Activated CD4-positive, CD25-positive, alpha-beta regulatory T cell treated with anti-CD3 and anti-CD28 coated beads, Interleukin-2, amount 50 U/mL, for 72 hours (primary cell): ENCODE measurements around the gene CCND3.
"Not testable (repeated sequence)": the region's sequence is repeated elsewhere in the genome, so short reads cannot be mapped to it uniquely, and the experiment has no call there.

ENCODE experiments used
- DNase-seq: peaks from one replicate; pipeline ENCODE4 v3.0.0; 2021

The CCND3 gene

GRCh38 chr6:41943456-41943855 is 1.8 kb upstream of the CCND3 start:
- DNase-seq = no peak

- not testable (repeated sequence) for DNase-seq
These were observed 1.3 kb upstream of the CCND3 start for GRCh38 chr6:41942882-41943281.

GRCh38 chr6:41942067-41942851 is 651 bp upstream of the CCND3 start:
- no peak for DNase-seq

DNA sequence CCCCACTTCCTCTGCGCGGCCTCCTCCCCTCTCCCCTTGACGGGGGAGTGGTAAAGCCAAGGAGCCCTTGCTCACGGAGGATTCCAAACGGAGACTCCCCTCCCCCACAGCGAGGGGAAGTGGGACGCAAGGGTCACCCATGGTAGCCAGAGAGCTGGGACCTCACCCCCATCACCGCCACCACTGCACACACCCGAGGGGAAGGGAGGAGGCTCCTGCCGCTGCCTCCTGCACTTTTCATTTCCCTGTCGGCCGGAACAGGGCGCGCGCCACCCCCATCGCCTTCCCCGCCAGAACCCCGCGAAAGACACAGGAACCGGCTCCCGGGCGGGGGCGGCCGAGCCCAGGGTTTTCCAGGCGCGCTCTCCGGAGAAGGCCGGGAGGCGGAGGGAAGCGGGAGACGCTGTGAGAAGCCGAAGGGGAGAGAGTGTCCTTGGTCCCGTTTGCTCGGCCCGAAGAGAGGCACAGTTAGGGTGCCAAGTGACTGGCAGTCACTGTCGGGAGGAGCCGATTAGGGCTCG is 789 bp downstream of the CCND3 start:
- DNase-seq = peak; percentile 51

DNA sequence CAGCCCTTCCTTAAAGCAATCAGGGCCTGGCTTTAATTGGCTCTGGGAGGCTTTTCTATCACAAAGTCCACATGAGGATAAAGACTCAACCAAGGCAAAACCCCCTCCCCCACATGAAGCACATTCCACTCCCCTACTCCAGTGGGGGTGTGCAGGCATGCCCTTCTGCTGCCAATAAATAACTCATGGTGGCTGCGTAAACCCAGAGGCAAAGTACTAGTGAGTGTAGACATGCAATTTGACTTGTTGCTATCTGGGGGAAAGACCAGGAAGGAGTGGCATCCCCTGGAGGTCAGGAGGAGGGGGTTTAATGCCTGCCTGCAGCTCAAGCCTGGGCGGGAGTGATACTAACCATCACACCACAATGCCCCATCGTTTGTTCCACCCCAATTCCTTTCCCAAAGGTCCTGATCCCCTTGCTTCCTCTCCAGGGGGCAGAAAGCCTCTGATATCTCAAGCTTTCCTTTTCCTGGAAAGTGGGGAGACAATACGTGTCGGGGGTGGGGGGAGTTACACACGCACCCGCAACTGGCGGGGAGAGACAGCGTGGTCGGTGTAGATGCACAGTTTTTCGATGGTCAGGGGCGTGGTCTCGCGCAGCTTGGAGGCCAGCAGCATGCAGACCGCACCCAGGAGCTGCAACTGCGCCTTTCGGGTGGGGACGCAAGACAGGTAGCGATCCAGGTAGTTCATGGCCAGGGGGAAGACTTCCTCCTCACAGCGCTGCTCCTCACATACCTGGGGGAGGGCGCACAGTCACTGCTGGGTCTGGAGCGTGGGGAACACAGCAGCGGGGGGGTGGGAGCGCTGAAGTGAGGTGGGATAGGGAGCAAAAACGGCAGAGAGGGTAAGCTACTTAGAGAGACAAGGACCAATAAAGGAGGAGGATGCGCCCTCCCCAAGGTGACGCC is 1.5 kb downstream of the CCND3 start:
- peak; percentile 51 for DNase-seq

DNA sequence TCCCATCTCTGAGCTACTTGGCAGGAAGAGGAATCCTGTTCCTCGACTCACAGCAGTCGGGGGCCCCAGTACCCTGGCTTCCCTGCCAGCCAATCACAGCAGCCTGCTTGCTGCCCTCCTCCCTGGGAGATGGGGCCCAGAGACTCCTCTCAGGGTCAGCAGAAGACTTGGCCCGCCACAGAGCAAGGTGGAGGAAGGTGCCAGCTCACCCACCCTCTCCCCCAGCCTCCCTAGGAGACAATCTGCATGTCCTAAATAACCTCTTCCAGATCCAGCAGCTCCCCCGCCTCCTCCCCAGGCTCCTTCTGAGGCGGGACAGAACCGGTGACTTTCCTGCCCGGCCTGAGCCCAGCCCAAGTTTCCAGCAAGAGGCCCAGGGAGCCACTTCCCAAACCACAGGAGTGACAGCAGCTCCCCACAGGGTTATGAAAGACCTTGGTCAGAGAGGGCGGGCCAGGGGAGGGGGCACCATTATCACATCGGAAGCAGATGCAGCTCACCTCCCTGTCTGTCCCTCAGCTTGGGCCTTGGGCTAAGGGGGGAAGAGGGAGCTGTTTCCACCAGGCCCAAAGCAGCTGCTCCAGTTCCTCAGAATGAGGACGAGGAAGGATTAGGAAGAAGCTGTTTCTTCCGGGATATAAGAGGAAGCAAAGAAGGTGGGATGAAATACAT is 2.3 kb downstream of the CCND3 start:
- no peak for DNase-seq

DNA sequence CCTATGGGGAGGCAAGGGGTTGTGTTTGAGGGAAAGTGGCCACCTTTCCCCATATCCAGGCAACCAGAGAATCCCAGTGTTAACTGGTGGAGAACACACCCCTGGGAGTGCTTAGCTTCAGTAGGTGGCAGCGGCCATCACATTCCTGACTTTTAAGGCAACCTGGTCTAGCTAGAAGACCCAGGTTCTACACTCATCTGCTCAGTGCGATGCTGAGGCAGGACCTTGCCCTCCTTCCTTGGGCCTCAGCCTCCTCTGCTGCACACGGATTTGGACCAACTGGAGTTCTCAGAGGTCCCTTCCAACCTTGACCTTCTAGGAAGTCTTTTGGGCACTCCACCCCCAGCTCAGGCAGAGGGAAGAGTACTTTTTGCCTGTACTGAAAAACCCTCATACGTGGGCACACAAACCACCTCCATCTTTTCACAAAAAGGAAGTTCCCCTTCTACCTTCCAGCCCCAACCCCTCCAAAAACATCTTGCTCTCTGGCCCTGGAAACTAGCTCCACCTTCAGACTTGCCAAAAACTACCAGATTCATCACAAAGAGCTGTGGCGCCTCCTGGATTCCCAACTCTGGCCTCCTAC is 2.9 kb downstream of the CCND3 start:
- no peak for DNase-seq

DNA sequence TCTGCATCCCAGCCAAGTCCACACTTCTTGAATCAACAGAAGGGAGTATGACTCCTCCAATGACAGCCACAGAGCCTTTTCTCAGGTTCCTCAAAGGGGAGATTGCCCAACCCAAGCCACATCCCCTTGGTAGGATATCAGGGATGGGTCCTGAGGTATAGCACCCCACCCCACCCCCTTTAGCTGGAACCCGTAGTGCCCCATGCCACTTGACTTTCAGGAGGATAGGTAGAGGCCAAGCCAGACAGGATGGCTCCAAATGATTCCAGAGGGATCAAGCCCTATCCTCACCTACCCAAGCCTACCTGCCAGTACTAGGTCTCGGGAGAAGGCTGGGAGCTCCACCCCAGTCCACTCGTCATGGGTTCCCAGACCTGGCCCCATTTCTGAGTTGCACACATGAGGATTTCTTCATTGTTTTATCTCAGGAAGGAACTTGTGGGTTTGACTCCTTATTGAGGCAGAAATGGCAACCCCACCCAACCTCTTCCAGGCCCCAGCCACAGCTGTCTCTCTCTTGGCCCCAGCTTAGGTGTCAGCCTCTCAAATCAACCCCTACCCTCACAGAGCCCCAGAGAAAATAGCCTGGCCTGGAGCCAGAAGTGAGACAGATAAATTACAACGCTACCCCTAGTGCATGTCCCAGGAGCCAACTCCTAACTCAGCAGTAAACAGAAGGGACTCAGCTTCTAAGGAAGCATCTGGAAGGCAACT is 3.6 kb downstream of the CCND3 start:
- DNase-seq = no peak

DNA sequence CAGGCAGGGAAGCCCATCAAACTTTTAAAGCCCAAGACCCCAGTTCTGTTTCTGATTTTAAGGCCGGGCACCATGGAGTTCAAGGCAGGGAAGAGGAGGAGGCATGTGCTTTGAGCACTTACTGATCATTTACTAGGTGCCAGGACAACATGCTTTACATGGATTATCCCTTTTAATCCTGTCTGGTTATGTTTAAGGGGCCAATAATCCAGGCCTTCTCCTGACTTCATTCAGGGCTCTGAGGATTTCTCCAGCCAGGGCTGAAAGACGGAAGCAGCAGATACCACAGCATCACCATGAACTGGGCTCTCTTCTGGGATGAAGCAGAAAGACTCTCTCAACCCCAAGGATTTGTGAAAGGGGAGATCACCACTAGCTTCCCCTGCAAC is 4.1 kb downstream of the CCND3 start:
- no peak for DNase-seq

DNA sequence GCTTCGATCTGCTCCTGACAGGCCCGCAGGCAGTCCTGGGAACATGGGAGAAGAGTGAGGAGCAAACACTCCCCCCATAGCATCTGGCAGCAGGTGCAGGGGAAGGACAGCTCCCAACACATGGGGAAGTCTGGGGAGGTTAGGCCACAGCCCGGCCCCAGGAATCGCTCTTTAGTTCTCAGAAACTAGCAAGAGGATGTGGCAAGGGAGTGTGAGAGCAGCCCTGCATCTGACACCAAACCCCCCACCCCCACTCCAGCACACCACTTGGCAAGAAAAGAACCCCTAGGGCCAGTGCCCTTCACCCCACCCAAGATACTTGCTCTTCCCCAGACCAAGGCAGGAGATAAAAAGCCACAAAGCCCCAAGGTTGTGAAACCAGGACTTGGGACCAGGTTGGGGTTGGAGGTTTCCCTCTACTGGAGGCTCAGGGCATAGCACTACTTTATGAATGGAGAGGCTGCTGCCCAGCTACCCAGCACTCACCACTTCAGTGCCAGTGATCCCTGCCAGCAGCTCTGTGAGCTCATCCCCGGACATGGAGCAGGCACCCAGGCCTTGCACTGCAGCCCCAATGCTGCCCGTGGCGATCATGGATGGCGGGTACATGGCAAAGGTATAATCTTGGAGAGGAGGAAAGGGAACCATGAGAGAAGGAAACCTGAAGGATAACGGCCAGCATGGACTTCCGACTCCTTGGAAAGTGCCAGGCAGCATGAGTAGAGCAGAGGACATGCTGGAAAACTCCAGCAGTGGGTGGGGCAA is 5.4 kb downstream of the CCND3 start:
- peak; percentile 57 for DNase-seq

DNA sequence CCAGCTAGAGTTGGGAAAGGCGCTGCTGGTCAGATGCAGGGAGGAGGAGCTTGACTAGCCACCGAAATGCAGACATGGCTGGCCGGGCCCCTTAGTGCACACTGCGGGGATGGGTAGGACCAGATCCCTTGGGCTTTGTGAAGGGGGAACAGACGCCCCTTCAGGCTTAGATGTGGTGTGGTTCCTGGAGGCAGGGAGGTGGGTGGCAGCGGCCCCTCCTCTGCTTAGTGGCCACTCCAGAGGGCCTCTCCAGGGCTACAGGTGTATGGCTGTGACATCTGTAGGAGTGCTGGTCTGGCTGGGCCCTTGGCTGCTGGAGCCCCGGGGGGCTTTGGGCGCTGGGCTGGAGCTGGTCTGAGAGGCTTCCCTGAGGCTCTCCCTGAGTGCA is 5.9 kb downstream of the CCND3 start:
- DNase-seq = no peak

GRCh38 chr6:41935193-41935574 is 6.4 kb downstream of the CCND3 start:
- no peak for DNase-seq

DNA sequence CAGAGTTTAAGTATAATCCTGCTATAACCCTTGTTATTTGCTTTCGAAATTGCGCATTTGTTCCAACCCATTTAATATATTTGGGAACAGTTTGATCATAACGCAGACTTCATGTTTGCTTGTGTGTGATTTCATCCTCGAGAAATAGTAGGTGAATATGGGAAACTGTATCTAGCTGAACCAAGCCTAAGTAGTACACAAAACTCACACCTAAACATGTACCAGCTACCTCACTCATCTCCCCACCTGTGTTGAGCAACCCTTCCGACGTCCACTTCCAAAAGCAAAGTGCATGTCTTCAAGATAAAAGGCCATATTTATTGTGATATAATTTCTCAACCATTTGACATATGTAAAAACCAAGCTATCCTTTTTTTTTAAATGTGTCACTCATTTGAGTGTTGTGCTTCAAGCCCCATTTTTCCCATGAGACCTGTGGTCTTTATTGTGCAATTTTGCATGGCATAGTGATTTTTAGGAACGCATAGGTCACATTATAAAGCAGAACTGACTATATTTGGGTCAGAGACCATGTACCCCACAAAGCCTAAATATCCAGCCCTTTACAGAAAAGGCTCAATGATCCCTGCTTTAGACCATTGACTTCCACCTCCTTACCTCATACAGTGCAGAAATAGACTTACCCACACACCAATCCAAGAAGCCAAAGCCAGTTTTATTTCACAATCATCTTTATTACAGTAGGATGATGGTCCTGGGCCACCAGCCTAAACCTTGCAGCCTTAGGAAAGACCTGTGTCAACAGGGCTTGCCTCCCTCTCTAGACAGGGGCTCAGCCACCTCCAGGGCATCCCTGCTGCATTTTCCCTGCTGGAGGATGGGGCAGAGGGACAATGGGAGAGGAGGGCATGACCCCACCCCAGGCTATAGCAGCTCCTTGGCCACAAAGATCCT is 7.1 kb downstream of the CCND3 start:
- DNase-seq = no peak

DNA sequence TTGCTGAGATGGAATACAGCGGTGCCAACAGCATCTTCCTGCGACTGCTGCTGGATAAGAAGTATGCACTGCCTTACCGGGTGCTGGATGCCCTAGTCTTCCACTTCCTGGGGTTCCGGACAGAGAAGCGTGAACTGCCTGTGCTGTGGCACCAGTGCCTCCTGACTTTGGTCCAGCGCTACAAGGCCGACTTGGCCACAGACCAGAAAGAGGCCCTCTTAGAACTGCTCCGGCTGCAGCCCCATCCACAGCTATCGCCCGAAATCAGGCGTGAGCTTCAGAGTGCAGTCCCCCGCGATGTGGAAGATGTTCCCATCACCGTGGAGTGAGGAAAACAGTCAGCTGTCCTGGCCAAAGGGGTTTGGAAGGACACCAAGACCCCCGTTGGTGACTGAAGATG is 9.2 kb downstream of the CCND3 start:
- DNase-seq = no peak

- DNase-seq = no peak
These were observed 9.8 kb downstream of the CCND3 start for GRCh38 chr6:41931792-41932191.

DNA sequence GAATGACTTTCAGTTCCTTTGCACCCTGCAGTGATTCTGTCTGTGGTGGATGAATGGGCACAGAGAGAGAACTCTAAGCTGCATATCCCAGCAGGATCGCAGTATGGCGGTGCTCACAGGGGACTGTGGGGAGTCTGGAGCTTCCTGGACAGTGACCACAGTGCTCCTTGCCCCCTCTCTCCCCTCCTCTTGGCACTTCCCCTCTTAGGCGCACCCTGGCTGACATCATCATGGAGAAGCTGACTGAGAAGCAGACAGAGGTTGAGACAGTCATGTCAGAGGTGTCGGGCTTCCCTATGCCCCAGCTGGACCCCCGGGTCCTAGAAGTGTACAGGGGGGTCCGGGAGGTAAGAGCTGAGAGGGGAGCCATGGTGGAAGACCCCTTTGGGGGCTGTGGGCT is 11.7 kb downstream of the CCND3 start:
- DNase-seq = no peak

GRCh38 chr6:41927253-41927652 is 14.4 kb downstream of the CCND3 start:
- DNase-seq = no peak

GRCh38 chr6:41922154-41922553 is 19.5 kb downstream of the CCND3 start:
- DNase-seq = no peak

DNA sequence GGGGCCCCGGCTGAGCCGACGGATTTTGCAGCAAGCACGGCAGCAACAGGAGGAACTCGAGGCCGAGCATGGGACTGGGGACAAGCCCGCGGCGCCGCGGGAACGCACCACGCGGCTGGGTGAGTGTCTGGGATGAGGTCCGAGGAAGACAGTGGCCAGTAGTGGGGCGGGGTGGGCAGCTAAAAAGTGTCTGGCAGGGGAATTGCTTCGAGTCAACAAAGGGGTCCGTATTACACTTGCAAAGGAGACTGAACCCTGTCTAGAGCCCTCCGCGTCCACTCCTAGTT is 20.0 kb downstream of the CCND3 start:
- DNase-seq = no peak

DNA sequence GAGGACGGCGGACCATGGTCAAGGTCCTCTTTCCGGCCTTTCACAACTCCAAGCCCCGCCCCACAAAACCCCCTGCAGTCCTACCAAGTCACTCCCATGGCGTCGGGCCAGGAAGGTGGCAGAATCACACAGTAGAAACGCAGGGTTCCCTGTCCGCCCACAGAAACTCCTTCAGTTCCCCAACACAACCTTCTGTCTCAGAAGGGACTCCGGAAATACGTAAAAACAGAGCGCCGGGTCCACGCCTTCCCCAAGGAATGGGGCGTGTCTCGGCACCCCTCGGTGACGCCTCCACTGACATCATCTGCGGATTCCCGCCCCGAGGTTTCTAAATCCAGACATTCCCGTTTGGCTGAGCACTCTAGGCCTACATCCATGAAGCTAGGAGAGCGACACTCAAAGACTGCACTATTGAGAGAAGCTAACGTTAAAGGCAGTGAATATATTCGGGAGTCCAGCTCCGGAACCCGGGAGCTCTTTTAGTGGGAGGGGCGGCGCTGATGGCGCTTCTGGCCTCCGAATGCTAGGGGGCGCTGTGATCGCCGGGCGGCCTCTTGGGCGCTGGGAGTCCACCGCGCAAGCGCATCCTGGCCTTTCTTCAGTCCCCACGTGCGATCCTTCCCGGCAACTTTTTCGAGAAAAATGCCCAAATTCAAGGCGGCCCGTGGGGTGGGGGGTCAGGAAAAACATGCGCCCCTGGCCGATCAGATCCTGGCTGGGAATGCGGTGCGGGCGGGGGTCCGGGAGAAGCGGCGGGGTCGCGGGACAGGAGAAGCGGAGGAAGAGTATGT is 20.5 kb downstream of the CCND3 start, which contains the start of the genes BYSL and MED20:
TSS of gene BYSL (plus strand) at position 579 of the 791 bp plus-strand sequence. CDS start at position 643, 64 bp downstream.
TSS of gene MED20 (minus strand) at position 219 of the 791 bp plus-strand sequence. CDS start at position 98, 121 bp downstream.
- peak; percentile 97 for DNase-seq
